Measurements from ENCODE around the gene P2RX1.

The P2RX1 gene

GRCh38 chr17:3912827-3913226 lies 3.4 kb downstream of the P2RX1 start:
- no peaks in the 10 kb centered on the region for H3K27me3 ChIP-seq (ENCODE audit: low read depth)
- in situ Hi-C loops (cut with MboI; ENCODE audit: low sequenced_read_pairs): loop anchor here (5.0 kb wide), 1 partner anchor 89 kb away; no protein-coding TSS in a partner anchor
- H3K4me1 ChIP-seq: no peaks in the 10 kb centered on the region
- no peaks in the 10 kb centered on the region for H3K36me3 ChIP-seq (replicated peaks)
- no peak overlapping the region for H3K4me3 ChIP-seq
- DNase-seq (ENCODE audit: low spot score in 2 of 2): no peak
- no peaks in the 10 kb centered on the region for H3K9me3 ChIP-seq

- H3K9me3 ChIP-seq: no peaks in the 10 kb centered on the region
These were observed 4.8 kb downstream of the P2RX1 start for GRCh38 chr17:3911271-3912053.

DNA sequence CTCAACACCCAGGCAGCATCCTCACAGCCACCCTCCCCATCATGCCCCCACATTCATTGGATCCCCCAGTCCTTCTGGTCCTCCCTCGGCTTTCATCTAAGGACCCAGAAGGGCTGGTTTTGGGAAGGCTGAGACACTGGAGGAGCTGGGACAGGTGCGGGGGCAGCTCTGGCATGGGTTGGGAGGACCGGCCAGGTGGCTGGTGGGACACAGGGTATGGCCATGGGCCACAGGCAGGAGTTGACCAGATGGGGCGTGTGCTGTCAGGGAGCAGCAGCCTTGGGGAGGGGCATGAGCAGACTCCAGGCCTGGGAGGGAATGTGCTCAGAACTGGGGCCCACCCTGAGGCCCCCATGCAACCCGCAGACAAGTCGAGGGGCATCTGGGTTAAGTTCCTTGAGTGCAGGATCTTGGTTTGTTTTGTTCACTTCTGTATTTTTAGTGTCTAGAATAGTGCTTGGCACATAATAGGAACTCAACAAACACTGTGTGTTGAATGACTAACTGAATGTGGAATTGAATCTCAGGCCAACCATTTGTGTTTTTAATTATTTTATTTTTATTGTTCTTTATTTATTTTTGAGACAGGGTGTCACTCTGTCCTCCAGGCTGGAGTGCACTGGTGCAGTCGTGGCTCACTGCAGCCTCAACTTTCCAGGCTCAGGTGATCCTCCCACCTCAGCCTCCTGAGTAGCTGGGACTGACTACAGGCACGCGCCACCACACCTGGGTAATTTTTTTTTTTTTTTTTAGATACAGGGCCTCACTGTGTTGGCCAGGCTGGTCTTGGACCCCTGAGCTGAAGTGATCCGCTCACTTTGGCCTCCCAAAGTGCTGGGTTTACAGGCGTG lies 5.6 kb downstream of the P2RX1 start:
- no peaks in the 10 kb centered on the region for H3K9me3 ChIP-seq
- H3K4me3 ChIP-seq: no peak overlapping the region

More at GRCh38 chr17:3911271-3912053, 4.8 kb downstream of the P2RX1 start:
- Histone ChIP-seq H3K36me3 (replicated peaks) (no peaks in the 10 kb centered on the region), H3K27me3 (ENCODE audit: low read depth) (no peaks in the 10 kb centered on the region), H3K4me1 (no peaks in the 10 kb centered on the region), H3K4me3 (no peak overlapping the region)
- in situ Hi-C loops (cut with MboI; ENCODE audit: low sequenced_read_pairs): loop anchor here (5.0 kb wide), 1 partner anchor 91 kb away; no protein-coding TSS in a partner anchor
- DNase-seq (ENCODE audit: low spot score in 2 of 2): no peak

GRCh38 chr17:3909257-3909656 lies 7.0 kb downstream of the P2RX1 start:
- no peak for DNase-seq (ENCODE audit: low spot score in 2 of 2)
- Histone ChIP-seq H3K4me1 (no peaks in the 10 kb centered on the region), H3K36me3 (replicated peaks) (no peaks in the 10 kb centered on the region), H3K27me3 (ENCODE audit: low read depth) (no peaks in the 10 kb centered on the region), H3K9me3 (no peaks in the 10 kb centered on the region), H3K4me3 (no peak overlapping the region)
- in situ Hi-C loops (cut with MboI; ENCODE audit: low sequenced_read_pairs): no loop called here

More for the DNA sequence above, 5.6 kb downstream of the P2RX1 start:
- Histone ChIP-seq H3K36me3 (replicated peaks) (no peaks in the 10 kb centered on the region), H3K27me3 (ENCODE audit: low read depth) (no peaks in the 10 kb centered on the region), H3K4me1 (no peaks in the 10 kb centered on the region)
- in situ Hi-C loops (cut with MboI; ENCODE audit: low sequenced_read_pairs): loop anchor here (5.0 kb wide), 1 partner anchor 92 kb away; no protein-coding TSS in a partner anchor
- no peak for DNase-seq (ENCODE audit: low spot score in 2 of 2)

DNA sequence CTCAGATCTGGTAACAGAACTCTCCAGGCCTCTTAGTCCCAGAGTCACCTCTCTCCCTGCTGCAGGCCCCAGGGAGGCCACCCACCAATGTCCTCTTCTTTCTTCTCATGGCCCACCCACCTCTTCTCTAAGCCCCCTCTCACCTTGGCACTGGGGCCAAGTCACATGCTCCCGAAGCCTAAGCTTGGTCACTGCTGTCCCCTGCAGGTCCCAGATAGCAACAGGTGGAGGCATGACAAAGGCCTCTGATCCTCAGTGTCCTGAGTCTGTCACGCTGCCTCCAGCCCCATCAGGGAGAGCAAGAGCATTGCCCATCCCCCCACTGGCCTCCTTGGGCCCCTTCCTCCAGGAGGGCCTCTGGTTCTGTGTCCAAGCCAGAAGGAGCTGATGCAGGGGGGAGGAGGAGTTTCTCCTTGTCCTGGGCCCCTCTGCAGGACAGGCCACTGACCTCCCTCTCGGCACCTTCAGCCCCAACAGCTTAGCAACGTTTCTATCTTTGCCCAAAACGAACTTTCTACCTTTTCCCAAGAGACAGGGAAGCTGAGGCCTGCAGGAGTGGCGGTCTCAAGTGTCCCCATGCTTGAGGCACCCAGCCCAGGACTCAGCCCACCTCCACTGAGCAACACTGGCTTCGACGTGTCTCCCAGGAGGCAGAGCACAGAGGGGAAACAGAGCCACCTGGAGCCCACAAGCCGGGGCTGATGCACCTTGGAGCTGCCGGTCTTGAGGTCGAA lies 8.6 kb downstream of the P2RX1 start:
- Histone ChIP-seq H3K4me3 (no peak overlapping the region), H3K27me3 (ENCODE audit: low read depth) (no peaks in the 10 kb centered on the region), H3K9me3 (no peaks in the 10 kb centered on the region), H3K4me1 (no peaks in the 10 kb centered on the region), H3K36me3 (replicated peaks) (no peaks in the 10 kb centered on the region)
- DNase-seq (ENCODE audit: low spot score in 2 of 2): no peak
- in situ Hi-C loops (cut with MboI; ENCODE audit: low sequenced_read_pairs): no loop called here

DNA sequence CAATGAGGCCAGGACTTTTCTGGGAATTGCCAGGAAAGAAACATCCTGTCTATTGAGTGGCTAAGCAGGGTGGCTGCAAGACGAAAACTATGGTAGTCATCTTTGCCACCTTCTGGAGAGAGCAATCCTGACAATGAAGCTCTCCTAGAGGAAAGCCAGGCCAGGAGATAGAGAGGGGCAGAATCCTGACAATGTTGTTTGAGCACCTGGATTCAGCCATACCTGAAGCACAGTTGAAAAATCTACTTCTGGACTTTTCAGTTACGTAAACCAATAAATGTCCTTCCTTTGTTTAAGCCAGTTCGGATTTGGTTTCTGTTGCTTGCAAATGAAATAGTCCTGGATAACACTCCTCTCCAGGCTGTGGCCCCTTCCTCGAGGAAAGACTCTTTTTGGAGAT lies 9.4 kb downstream of the P2RX1 start:
- in situ Hi-C loops (cut with MboI; ENCODE audit: low sequenced_read_pairs): no loop called here
- H3K27me3 ChIP-seq (ENCODE audit: low read depth): no peaks in the 10 kb centered on the region
- H3K4me3 ChIP-seq: no peak overlapping the region
- H3K9me3 ChIP-seq: no peaks in the 10 kb centered on the region
- no peak for DNase-seq (ENCODE audit: low spot score in 2 of 2)
- H3K4me1 ChIP-seq: no peaks in the 10 kb centered on the region
- no peaks in the 10 kb centered on the region for H3K36me3 ChIP-seq (replicated peaks)

GRCh38 chr17:3905017-3905520 lies 11.2 kb downstream of the P2RX1 start:
- no peaks in the 10 kb centered on the region for H3K36me3 ChIP-seq (replicated peaks)
- H3K4me3 ChIP-seq: no peak overlapping the region
- in situ Hi-C loops (cut with MboI; ENCODE audit: low sequenced_read_pairs): no loop called here

DNA sequence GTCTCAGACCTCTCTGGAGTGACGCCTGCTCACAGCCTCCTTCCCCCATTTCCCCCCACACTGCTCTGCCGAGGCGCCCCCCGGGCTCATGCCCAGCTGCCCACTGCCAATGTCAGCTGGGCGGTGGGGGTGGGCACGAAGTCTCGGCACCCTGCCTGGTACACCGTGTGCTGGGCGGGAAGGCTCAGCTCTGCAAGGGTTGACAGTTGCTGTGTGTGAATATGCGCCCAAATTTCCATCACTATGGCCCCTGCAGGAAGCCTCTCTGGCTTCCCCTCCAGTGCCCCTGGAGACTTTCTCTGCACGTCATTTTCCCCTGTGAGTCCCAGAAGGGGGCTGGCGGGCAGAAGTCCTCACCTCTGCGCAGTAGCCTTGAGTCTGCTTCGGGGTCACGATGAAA lies 11.8 kb downstream of the P2RX1 start:
- in situ Hi-C loops (cut with MboI; ENCODE audit: low sequenced_read_pairs): no loop called here
- H3K4me1 ChIP-seq: no peaks in the 10 kb centered on the region
- H3K36me3 ChIP-seq (replicated peaks): no peaks in the 10 kb centered on the region
- H3K27me3 ChIP-seq (ENCODE audit: low read depth): no peaks in the 10 kb centered on the region
- DNase-seq (ENCODE audit: low spot score in 2 of 2): no peak
- no peaks in the 10 kb centered on the region for H3K9me3 ChIP-seq
- H3K4me3 ChIP-seq: no peak overlapping the region

More at GRCh38 chr17:3905017-3905520, 11.2 kb downstream of the P2RX1 start:
- Histone ChIP-seq H3K27me3 (ENCODE audit: low read depth) (no peaks in the 10 kb centered on the region), H3K9me3 (no peaks in the 10 kb centered on the region), H3K4me1 (no peaks in the 10 kb centered on the region)
- DNase-seq (ENCODE audit: low spot score in 2 of 2): no peak

DNA sequence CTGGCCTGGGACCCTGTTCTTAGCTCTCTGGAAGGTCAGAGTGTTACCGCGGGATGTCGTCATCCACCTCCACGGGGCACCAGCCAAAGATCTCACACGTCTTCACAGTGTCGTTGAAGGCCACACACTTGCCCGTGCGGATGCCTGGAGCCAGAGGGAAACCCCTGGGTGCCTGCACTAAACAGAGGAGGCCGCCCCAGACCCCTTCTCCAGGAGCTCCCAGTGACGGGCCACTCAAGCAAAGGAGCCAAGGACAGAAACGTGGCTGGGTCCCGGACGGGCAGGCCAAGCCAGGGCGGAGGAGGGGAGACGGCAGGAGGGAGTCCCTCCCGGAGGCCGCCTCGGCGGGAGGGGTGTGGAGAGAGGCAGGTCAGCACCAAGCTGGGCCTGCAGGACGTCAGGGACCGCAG lies 12.4 kb downstream of the P2RX1 start:
- in situ Hi-C loops (cut with MboI; ENCODE audit: low sequenced_read_pairs): no loop called here
- no peak for DNase-seq (ENCODE audit: low spot score in 2 of 2)
- no peaks in the 10 kb centered on the region for H3K36me3 ChIP-seq (replicated peaks)
- no peaks in the 10 kb centered on the region for H3K4me1 ChIP-seq
- no peaks in the 10 kb centered on the region for H3K27me3 ChIP-seq (ENCODE audit: low read depth)
- no peak overlapping the region for H3K4me3 ChIP-seq
- no peaks in the 10 kb centered on the region for H3K9me3 ChIP-seq

- H3K4me3 ChIP-seq: no peak overlapping the region
- in situ Hi-C loops (cut with MboI; ENCODE audit: low sequenced_read_pairs): no loop called here
- no peak for DNase-seq (ENCODE audit: low spot score in 2 of 2)
These were observed 13.0 kb downstream of the P2RX1 start for GRCh38 chr17:3903051-3903825.

GRCh38 chr17:3900646-3901045 lies 15.6 kb downstream of the P2RX1 start:
- in situ Hi-C loops (cut with MboI; ENCODE audit: low sequenced_read_pairs): no loop called here
- Histone ChIP-seq H3K4me3 (no peak overlapping the region), H3K4me1 (no peaks in the 10 kb centered on the region), H3K9me3 (no peaks in the 10 kb centered on the region), H3K27me3 (ENCODE audit: low read depth) (no peaks in the 10 kb centered on the region), H3K36me3 (replicated peaks) (no peaks in the 10 kb centered on the region)
- DNase-seq (ENCODE audit: low spot score in 2 of 2): no peak

More at GRCh38 chr17:3903051-3903825, 13.0 kb downstream of the P2RX1 start:
- H3K36me3 ChIP-seq (replicated peaks): no peaks in the 10 kb centered on the region
- H3K4me1 ChIP-seq: no peaks in the 10 kb centered on the region
- no peaks in the 10 kb centered on the region for H3K9me3 ChIP-seq
- no peaks in the 10 kb centered on the region for H3K27me3 ChIP-seq (ENCODE audit: low read depth)

GRCh38 chr17:3897731-3898130 lies 18.5 kb downstream of the P2RX1 start:
- in situ Hi-C loops (cut with MboI; ENCODE audit: low sequenced_read_pairs): no loop called here
- H3K36me3 ChIP-seq (replicated peaks): no peaks in the 10 kb centered on the region

DNA sequence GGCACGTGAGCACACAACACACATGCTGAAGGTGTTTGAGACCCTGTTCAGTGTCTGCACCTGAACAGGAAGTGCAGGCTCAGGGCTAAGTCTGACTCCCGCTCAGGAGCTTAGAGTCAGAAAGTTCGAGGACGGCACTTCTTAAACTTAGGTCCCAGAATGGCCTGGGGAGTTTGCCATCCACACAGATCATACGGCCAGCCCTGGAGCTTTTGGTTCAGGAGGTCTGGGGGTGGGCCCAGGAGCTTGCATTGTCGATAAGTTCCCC lies 19.4 kb downstream of the P2RX1 start:
- H3K36me3 ChIP-seq (replicated peaks): no peaks in the 10 kb centered on the region
- peaks cover 6% of the 10 kb centered on the region for H3K4me1 ChIP-seq
- H3K27me3 ChIP-seq (ENCODE audit: low read depth): no peaks in the 10 kb centered on the region
- no peaks in the 10 kb centered on the region for H3K9me3 ChIP-seq
- no peak overlapping the region for H3K4me3 ChIP-seq
- DNase-seq (ENCODE audit: low spot score in 2 of 2): no peak
- in situ Hi-C loops (cut with MboI; ENCODE audit: low sequenced_read_pairs): no loop called here

More at GRCh38 chr17:3897731-3898130, 18.5 kb downstream of the P2RX1 start:
- no peak for DNase-seq (ENCODE audit: low spot score in 2 of 2)
- Histone ChIP-seq H3K4me1 (peaks cover 5% of the 10 kb centered on the region), H3K4me3 (no peak overlapping the region), H3K27me3 (ENCODE audit: low read depth) (no peaks in the 10 kb centered on the region), H3K9me3 (no peaks in the 10 kb centered on the region)

Data from HAP-1 (cell line).